Measurements from ENCODE around the gene PRG3. TPM values are rescaled to one million over a fixed set of nuclear protein-coding genes. Genes with fewer than 3 reads are reported as not detected.
"Not testable (repeated sequence)": the region's sequence is repeated elsewhere in the genome, so short reads cannot be mapped to it uniquely, and the experiment has no call there.

Gene PRG3
- total RNA-seq, 1 donor from 2014 or later: not detected

- no peak for DNase-seq (ENCODE audit: low read depth in 2 of 2)
These were observed 9.6 kb upstream of the PRG3 start, which contains the start of gene PRG2 for GRCh38 chr11:57390535-57390934. Gene PRG2 (minus strand): TSS chr11:57390650. CDS start chr11:57389944, 706 bp downstream.

- peak in 1 of 2 donors; percentile 66 for DNase-seq (ENCODE audit: low read depth in 2 of 2)
These were observed 6.5 kb upstream of the PRG3 start for GRCh38 chr11:57387289-57388030.

- DNase-seq (ENCODE audit: low read depth in 2 of 2): no peak
These were observed 5.4 kb upstream of the PRG3 start for GRCh38 chr11:57386178-57386940.

- DNase-seq (ENCODE audit: low read depth in 2 of 2): peak; percentile 36 to 47
These were observed 1.2 kb downstream of the PRG3 start for GRCh38 chr11:57379732-57380131.

GRCh38 chr11:57378186-57378585 lies 2.8 kb downstream of the PRG3 start:
- DNase-seq (ENCODE audit: low read depth in 2 of 2): no peak

- DNase-seq (ENCODE audit: low read depth in 2 of 2): no peak
These were observed 3.8 kb downstream of the PRG3 start for GRCh38 chr11:57377107-57377506.

GRCh38 chr11:57376095-57377090 lies 4.6 kb downstream of the PRG3 start:
- no peak for DNase-seq (ENCODE audit: low read depth in 2 of 2)

- DNase-seq (ENCODE audit: low read depth in 2 of 2): no peak
These were observed 5.5 kb downstream of the PRG3 start for GRCh38 chr11:57375490-57375889.

- no peak for DNase-seq (ENCODE audit: low read depth in 2 of 2)
These were observed 6.0 kb downstream of the PRG3 start for GRCh38 chr11:57374966-57375365.

- DNase-seq (ENCODE audit: low read depth in 2 of 2): no peak
These were observed 7.8 kb downstream of the PRG3 start for GRCh38 chr11:57373146-57373545.

- no peak for DNase-seq (ENCODE audit: low read depth in 2 of 2)
These were observed 10.0 kb downstream of the PRG3 start for GRCh38 chr11:57370941-57371340.

GRCh38 chr11:57370251-57370650 lies 10.7 kb downstream of the PRG3 start:
- peak in 1 of 2 donors; percentile 69 for DNase-seq (ENCODE audit: low read depth in 2 of 2)

GRCh38 chr11:57368845-57369232 lies 12.1 kb downstream of the PRG3 start:
- no peak for DNase-seq (ENCODE audit: low read depth in 2 of 2)

GRCh38 chr11:57368106-57368844 lies 12.7 kb downstream of the PRG3 start:
- DNase-seq (ENCODE audit: low read depth in 2 of 2): peak in 1 of 2 donors; percentile 64

- DNase-seq (ENCODE audit: low read depth in 2 of 2): no peak
These were observed 15.9 kb downstream of the PRG3 start for GRCh38 chr11:57364851-57365660.

GRCh38 chr11:57363131-57364080 lies 17.5 kb downstream of the PRG3 start:
- DNase-seq (ENCODE audit: low read depth in 2 of 2): no peak

- DNase-seq (ENCODE audit: low read depth in 2 of 2): no peak
These were observed 19.0 kb downstream of the PRG3 start for GRCh38 chr11:57361926-57362325.

GRCh38 chr11:57361420-57361819 lies 19.5 kb downstream of the PRG3 start:
- DNase-seq (ENCODE audit: low read depth in 2 of 2): not testable (repeated sequence)

- no peak for DNase-seq (ENCODE audit: low read depth in 2 of 2)
These were observed 20.0 kb downstream of the PRG3 start for GRCh38 chr11:57360991-57361390.
